ENCODE measurements around the gene UGT1A8.
"Not testable (repeated sequence)": the region's sequence is repeated elsewhere in the genome, so short reads cannot be mapped to it uniquely, and the experiment has no call there.

UGT1A8 gene

GRCh38 chr2:233643128-233643527 is 25.7 kb downstream of the UGT1A8 start:
- DNase-seq (ENCODE audit: low read depth): peak; percentile 36

- not testable (repeated sequence) for DNase-seq (ENCODE audit: low read depth)
Measured at GRCh38 chr2:233646033-233646432, 28.6 kb downstream of the UGT1A8 start.

- no peak for DNase-seq (ENCODE audit: low read depth)
Measured at GRCh38 chr2:233650981-233651380, 33.5 kb downstream of the UGT1A8 start.

GRCh38 chr2:233651430-233651829 is 34.0 kb downstream of the UGT1A8 start:
- no peak for DNase-seq (ENCODE audit: low read depth)

- DNase-seq (ENCODE audit: low read depth): no peak
Measured at GRCh38 chr2:233654501-233654900, 37.1 kb downstream of the UGT1A8 start.

- DNase-seq (ENCODE audit: low read depth): no peak
Measured at GRCh38 chr2:233655043-233655442, 37.6 kb downstream of the UGT1A8 start.

- not testable (repeated sequence) for DNase-seq (ENCODE audit: low read depth)
Measured at GRCh38 chr2:233655943-233656342, 38.5 kb downstream of the UGT1A8 start.

- DNase-seq (ENCODE audit: low read depth): no peak
Measured at GRCh38 chr2:233656443-233656842, 39.0 kb downstream of the UGT1A8 start.

GRCh38 chr2:233658610-233659009 is 41.2 kb downstream of the UGT1A8 start:
- DNase-seq (ENCODE audit: low read depth): no peak

- DNase-seq (ENCODE audit: low read depth): no peak
Measured at GRCh38 chr2:233663911-233664310, 46.5 kb downstream of the UGT1A8 start.

- no peak for DNase-seq (ENCODE audit: low read depth)
Measured at GRCh38 chr2:233668605-233669260, 51.3 kb downstream of the UGT1A8 start.

- DNase-seq (ENCODE audit: low read depth): no peak
Measured at GRCh38 chr2:233671290-233672161, 54.1 kb downstream of the UGT1A8 start, which contains the start of gene UGT1A9. UGT1A9 (plus strand) TSS chr2:233671898; CDS start chr2:233671935, 37 bp downstream.

- no peak for DNase-seq (ENCODE audit: low read depth)
Measured at GRCh38 chr2:233672886-233673285, 55.5 kb downstream of the UGT1A8 start.

- DNase-seq (ENCODE audit: low read depth): no peak
Measured at GRCh38 chr2:233673896-233674295, 56.5 kb downstream of the UGT1A8 start.

- no peak for DNase-seq (ENCODE audit: low read depth)
Measured at GRCh38 chr2:233674314-233674713, 56.9 kb downstream of the UGT1A8 start.

GRCh38 chr2:233674995-233675394 is 57.6 kb downstream of the UGT1A8 start:
- DNase-seq (ENCODE audit: low read depth): peak; percentile 15

- peak; percentile 52 for DNase-seq (ENCODE audit: low read depth)
Measured at GRCh38 chr2:233676046-233676445, 58.6 kb downstream of the UGT1A8 start.

- no peak for DNase-seq (ENCODE audit: low read depth)
Measured at GRCh38 chr2:233679196-233679595, 61.8 kb downstream of the UGT1A8 start.

GRCh38 chr2:233680361-233681045 is 63.1 kb downstream of the UGT1A8 start:
- no peak for DNase-seq (ENCODE audit: low read depth)

GRCh38 chr2:233681521-233682099 is 64.2 kb downstream of the UGT1A8 start, which contains the start of gene UGT1A7:
UGT1A7 (plus strand) TSS chr2:233681901; CDS start chr2:233681938, 37 bp downstream.
- no peak for DNase-seq (ENCODE audit: low read depth)

GRCh38 chr2:233684640-233685039 is 67.2 kb downstream of the UGT1A8 start:
- DNase-seq (ENCODE audit: low read depth): no peak

- no peak for DNase-seq (ENCODE audit: low read depth)
Measured at GRCh38 chr2:233686928-233687327, 69.5 kb downstream of the UGT1A8 start.

Measured in ELR (cell line).